GM08714 (cell line): ENCODE measurements around the gene PHF3.

Source experiments
- H3K4me3 ChIP-seq: fragments of 200-500 bp; sonication (Bioruptor generic); 2 replicates; pipeline ENCODE4 v1.5.1; 2014; ENCODE audit warnings: mild to moderate bottlenecking, low read length, inconsistent platforms
- ZNF274 ChIP-seq: IDR thresholded peaks from 2 replicates; pipeline ENCODE4 v1.6.1; 2012; ENCODE audit warnings: mild to moderate bottlenecking, low read depth, low read length

PHF3 gene, protein sequence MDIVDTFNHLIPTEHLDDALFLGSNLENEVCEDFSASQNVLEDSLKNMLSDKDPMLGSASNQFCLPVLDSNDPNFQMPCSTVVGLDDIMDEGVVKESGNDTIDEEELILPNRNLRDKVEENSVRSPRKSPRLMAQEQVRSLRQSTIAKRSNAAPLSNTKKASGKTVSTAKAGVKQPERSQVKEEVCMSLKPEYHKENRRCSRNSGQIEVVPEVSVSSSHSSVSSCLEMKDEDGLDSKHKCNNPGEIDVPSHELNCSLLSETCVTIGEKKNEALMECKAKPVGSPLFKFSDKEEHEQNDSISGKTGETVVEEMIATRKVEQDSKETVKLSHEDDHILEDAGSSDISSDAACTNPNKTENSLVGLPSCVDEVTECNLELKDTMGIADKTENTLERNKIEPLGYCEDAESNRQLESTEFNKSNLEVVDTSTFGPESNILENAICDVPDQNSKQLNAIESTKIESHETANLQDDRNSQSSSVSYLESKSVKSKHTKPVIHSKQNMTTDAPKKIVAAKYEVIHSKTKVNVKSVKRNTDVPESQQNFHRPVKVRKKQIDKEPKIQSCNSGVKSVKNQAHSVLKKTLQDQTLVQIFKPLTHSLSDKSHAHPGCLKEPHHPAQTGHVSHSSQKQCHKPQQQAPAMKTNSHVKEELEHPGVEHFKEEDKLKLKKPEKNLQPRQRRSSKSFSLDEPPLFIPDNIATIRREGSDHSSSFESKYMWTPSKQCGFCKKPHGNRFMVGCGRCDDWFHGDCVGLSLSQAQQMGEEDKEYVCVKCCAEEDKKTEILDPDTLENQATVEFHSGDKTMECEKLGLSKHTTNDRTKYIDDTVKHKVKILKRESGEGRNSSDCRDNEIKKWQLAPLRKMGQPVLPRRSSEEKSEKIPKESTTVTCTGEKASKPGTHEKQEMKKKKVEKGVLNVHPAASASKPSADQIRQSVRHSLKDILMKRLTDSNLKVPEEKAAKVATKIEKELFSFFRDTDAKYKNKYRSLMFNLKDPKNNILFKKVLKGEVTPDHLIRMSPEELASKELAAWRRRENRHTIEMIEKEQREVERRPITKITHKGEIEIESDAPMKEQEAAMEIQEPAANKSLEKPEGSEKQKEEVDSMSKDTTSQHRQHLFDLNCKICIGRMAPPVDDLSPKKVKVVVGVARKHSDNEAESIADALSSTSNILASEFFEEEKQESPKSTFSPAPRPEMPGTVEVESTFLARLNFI (N-terminal part only)

DNA sequence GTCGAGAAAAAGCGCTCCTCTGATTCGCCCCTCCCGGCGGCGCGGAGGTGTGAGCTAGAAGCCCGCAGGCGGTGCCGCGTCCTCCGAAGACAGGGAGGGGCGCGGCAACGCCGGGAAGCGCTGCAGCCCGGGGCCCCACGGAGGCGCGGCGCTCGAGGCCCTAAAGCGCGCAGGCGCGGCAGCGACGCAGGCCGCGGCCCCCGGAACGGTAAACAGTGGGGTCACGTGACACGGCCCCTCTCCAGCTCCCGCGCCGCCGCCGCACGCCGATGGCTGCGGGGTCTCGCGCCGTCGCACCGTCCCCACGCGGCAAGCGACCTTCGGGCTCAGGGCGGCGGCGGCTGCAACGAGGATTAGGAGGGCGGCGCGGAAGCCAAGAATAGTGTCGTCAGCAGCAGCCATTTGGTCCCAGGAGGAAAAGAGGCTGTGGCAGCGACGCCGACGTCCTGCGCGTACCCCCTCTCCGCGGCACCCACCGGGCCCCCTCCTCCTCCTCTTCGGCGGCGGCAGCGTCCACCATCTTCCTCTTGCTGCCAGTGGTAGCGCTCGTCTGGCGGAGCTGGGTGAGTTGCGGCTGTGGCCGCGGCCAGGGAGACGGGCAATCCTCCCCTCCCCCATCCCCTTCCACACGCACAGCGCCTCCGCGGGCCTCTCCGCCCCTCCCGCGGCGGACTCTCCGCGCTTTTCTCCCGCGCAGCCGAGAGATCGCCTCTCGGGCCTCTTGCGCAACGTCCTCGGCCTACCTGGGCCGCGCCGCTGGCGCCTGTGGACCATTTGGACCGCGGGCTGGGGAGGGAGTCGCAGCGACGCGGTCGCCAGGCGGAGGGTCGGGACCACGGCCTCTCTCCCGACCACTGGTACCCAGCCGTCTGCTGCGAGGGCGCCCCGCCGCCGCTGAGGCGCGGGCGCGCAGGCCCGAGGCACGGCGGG lies at the start of gene PHF3:
Gene PHF3, plus strand, starts transcription at position 215 of the 930 bp plus-strand sequence. CDS start 10,750 bp downstream, outside the sequence.
- peak within 1 kb of the TSS; percentile 97 for H3K4me3 ChIP-seq
- no peak for TF ChIP-seq ZNF274

DNA sequence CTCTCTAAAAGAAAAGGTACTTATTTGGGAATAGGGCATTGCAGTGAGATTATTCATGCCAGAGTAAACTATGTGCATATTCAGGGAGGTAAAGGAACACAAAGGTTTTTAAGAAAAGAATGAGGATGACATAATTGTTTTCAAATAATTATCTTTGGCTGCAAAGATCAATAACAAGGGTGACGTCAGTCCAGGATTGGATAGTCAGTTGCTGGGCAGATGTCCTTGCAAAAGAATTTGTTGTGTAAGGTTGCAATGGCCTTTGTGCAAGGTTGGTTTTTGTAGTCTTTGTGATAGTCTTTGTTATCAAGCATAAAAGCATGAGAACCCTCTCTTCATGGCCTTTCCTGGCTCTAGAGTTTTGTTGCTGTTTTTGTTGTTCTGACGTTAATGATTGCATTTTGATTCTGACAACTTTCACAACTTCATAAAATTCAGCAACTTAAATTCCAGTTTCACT lies 45.6 kb upstream of the PHF3 start:
- H3K4me3 ChIP-seq, result no peak overlapping the region
- no peak for TF ChIP-seq ZNF274

DNA sequence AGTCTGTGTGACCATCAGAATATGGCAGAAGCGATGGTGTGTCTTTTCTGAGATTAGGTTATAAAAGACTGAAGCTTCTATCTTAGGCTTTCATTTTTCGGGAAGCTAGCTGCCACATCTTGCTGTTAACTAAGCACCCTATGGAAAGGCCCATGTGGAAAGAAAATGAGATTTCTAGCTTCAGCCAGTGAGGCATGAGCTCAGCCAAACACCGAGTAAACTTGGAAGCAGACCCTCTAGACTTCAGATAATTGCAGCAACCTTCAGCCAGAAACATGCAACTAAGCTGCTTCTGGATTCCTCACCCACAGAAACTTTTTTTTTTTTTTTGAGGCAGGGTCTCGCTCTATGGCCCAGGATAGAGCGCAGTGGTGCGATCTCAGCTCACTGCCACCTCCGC lies 42.7 kb upstream of the PHF3 start:
- H3K4me3 ChIP-seq, result no peak overlapping the region
- TF ChIP-seq ZNF274, result no peak

DNA sequence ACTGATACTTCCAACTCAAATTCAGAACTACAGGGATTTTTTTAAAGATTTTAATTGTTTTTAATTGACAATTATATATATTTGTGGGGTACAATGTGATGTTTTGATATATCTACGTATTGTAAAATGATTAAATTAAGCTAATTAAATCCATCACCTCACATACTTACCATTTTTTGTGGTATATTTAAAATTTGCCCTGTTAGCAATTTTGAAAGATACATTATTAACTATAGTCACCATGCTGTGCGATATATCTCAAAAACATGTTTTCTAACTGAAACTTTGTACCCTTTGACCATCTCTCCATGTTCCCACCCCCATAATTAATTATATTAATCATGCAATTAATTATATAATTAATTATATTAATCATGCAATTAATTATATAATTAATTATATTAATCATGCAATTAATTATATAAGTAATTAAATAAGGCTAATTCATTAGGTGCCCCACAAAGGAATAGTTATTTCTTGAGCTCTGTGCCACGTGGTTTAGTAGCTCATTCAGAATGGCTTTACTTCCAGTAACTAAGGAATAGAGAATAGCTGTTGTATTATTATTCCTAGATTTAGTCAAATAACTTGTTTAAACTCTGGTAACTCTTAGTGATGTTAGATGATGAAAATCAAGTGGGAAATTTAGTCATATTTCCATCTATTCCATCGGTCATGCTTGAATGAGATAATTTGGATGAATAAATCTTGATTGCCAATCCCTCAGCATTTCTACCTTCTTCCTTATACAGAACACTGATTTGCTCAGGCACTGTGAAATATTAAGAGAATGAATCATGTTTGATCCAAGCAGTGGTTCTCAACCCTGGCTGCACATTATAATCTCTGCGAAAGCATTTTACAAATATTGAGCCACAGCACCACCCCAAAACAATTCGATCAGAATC lies 38.2 kb upstream of the PHF3 start:
- H3K4me3 ChIP-seq, result peak overlapping the region; percentile 77
- TF ChIP-seq ZNF274, result no peak

DNA sequence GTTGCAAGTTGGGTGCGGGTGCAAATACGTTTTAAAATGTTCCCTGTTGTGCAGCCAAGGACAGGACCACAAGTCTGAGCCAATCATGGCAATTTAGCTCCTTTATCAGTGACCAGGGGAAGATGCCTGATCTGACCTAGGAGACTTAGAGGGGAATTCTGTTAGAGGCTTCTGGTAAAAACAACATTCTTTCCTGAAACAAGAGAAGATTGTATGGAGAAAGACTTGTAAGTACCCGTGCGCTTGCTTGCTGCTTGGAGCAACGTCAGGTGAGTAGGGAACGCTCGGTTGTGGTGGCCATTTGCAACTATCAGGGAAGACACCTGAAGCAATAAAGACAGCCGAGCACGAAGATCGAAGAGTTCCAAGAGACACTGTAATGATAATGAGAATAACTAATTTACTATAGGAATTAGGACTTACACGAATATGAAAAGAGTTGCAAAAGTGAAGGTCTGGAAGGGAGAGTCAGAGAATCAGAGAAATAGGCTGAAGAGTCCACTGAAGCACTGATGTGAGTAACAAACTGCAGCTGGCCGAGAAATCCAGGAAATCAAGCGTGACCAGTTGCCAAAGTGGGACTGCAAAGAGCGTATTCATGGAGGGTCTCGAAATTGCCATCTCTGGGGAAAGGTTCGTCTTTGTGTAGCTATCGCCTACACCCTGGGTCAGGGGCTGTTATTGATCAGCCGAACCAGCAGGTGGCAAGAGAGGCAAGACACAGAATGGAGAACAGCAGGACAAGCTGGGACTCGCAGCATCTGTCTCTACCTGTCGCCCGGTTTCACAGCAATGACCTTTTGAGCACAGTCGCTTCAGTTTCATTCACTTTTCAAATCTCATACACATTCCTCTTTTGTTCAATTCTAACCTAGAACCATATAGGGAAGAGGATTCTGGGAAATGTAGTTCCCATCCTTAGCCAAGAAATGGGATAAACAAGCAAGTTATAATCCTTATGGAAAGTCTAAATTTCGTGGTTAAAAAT lies 37.3 kb upstream of the PHF3 start:
- TF ChIP-seq ZNF274, result no peak
- H3K4me3 ChIP-seq, result peak overlapping the region; percentile 77

DNA sequence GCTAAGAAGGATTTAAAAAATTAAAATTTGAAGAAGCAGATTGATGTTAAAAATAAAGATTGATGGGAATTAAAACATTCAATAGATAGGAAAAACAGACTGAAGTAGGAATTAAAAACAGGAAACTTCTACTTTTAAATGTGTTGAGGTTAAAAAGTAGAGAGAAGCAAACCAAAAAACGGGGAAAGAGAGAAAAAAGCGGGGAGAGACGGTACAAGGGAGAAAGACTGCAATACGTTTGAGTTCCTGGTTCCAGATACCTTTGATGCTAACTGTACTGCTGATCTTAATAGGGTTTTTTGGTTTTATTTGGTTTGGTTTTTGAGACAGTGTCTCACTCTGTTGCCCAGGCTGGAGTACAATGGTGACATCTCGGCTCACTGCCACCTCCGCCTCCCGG lies 36.4 kb upstream of the PHF3 start:
- TF ChIP-seq ZNF274, result no peak
- H3K4me3 ChIP-seq, result no peak overlapping the region

DNA sequence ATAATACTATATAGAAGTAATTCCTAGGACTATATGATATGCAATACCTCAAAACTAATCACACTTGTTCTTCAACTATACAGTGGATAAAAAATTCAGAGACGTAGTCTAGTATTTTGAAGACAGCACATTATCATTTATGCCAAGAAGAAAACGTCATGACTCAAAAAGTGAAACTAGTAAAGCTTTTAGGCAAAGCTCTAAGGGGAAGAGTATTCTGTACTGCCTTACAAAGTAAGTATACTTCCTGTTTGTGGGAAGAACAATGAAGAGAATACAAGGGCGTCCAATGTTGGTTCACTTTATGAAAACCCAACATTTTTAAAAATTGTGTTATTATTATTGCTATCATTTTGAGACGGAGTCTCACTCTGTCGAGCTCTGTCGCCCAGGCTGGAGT lies 35.5 kb upstream of the PHF3 start:
- no peak for TF ChIP-seq ZNF274
- H3K4me3 ChIP-seq, result no peak overlapping the region

DNA sequence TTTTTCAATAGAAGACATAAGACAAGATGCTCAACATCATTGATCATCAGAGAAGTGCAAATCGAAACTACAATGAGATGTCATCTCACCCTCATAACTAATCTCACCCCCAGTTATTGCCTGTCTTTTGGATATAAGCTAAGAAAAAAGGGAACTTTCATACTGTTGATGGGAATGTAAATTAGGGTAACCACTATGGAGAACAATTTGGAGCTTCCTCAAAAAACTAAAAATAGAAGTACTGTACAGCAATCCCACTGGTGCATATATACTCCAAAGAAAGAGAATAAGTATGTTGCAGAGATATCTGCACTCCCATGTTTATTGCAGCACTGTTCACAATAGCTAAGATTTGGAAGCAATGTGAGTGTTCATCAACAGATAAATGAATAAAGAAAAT lies 26.4 kb upstream of the PHF3 start:
- TF ChIP-seq ZNF274, result no peak
- no peak overlapping the region for H3K4me3 ChIP-seq

DNA sequence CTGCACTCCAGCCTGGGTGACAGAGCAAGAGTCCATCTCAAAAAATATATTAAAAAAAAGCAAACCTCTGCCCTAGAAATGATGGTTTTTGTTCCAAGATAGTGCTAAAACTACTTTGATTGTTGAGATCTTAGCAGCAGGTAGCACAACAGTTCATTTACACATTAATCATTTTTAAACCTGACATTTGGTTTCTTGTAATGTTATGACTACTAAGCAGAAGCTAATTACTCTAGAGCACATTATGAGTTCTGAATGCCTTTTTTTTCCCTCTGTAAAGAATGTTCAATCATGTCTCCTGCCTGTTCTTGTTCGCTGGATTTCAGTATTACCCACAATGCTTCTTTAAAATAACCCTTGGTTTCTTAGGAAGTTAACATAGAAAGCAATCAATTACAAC lies 24.7 kb upstream of the PHF3 start:
- no peak overlapping the region for H3K4me3 ChIP-seq
- no peak for TF ChIP-seq ZNF274

DNA sequence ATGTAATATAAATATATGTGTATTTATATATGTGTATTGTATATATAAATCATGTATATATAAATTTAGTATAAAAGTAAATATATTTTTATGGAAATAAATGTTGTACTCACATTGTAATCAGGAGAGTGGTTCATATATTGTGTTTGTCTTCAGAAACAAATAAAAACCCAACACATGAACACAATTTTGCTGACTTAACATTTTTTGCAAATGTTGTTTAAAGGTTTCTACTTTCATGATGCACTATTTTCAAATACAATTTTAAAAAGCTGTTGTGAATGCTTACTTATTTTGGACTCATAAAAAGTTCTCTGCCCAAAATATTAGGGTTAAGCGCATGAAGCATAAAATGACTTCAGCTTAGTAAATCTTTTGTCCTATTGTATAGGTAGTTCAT lies 24.0 kb upstream of the PHF3 start:
- no peak overlapping the region for H3K4me3 ChIP-seq
- no peak for TF ChIP-seq ZNF274

DNA sequence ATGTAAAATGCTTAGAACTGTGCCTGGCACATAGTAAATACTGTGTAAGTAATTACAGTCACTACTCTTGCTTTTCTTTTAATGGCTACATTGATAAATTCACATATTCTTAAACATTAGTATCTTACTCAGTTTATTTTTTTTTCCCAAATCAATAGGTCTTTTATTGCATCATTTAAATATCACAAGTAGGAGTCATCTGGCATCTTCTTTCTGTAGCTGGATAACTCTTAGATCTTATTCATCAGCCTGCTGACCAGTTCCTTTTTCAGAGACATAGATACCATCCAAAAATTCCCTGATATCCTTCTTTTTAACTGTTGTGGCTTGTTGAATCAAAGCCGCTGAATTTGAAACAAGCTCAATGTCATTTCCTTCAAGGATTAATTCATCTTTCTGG lies 20.0 kb upstream of the PHF3 start:
- no peak overlapping the region for H3K4me3 ChIP-seq
- no peak for TF ChIP-seq ZNF274
